ENCODE measurements around the gene BMAL1.

The BMAL1 gene

DNA sequence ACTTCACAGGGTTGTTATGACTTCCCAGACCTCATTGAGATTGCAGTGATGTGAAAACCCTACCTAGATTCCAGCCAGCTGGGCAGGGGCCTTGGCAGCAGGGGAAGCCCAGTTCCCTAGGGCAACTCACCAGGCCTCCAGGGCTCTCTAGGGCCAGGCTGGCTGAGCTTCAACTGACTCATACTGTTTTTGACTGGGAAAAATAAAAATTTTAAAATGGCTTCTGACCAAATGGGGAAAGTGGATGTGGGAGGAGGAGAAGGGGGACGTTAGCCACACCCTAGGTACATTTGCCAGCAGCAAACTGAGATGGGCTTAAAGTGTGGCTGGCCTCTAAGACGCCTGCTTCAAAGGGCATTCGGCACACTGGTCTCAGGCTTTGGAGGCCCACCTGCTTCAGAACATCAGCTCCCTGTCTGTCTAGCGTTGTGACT lies 39.0 kb downstream of the BMAL1 start:
- DNase-seq (ENCODE audit: low spot score) = no peak

DNA sequence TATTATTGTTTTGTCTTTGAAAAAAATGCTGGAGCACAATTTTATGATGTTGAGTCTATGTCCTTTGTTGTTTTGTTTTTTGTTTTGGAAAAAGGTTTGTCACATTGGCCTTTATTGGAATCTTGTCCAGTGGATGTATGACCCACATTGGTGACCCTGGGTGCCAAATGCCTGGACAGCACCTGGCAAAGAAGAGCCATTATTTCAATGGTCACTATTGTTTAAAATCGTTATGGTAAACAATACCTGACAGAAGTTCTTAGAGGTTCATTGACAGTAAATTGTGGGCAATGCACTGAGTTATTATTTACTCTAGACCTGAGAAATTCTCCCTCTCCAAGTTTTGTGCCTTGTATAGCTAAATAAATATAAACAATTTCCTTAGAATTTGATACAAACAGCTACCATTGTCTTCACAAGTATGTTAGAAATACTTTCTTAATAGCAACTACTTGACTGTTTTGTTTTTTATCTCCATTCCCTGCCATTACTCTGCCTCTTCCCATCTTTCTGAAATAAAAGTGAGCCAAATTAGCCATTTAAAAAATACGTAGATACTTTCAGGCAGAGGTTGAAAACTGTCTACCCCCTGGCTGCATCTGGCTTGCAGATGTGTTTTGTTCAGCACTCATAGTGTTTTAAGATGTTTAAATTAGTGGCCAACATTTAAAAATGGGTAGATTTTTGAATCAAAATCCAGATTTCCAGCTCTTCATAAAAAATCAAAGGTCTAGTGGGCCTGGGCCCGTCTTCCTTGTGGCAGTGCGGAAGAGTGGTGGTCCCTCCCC lies 39.9 kb downstream of the BMAL1 start:
- no peak for DNase-seq (ENCODE audit: low spot score)

DNA sequence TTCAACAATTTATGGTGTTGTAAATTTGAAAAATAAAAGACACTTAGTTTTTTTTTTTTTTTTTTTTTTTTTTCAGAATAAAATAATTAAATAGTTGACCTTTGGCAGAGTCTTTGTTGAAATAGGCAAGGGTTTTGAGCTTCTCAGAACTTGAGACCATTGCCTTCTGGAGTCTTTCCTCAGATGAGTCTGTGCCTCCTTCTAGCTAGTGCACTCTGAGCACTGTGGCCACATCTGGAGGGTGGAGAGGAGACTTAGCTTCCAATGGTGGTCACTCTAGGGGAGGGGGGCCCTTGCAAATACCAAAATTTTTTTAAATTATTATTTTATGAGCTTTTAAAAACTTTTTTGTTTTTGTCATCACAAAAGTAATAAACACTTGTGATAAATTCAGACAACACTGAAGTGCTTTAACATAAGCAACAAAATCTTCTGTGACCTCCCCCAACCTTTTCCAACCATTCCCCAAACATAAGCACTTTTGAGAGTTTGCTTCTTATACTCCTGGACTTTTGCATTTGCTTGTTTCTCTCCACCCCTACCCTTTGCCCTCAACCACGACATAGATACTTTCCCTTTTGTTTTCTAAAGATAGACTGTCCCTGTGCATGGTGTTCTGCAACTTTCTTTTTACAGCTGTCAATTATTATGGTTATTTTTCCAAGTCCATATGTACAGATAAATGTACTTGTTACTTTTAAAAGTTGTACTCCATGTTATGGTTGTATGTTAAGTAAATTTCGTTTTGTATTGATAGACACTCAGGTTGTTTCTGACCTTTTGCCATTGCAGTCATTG lies 41.1 kb downstream of the BMAL1 start:
- DNase-seq (ENCODE audit: low spot score) = no peak

DNA sequence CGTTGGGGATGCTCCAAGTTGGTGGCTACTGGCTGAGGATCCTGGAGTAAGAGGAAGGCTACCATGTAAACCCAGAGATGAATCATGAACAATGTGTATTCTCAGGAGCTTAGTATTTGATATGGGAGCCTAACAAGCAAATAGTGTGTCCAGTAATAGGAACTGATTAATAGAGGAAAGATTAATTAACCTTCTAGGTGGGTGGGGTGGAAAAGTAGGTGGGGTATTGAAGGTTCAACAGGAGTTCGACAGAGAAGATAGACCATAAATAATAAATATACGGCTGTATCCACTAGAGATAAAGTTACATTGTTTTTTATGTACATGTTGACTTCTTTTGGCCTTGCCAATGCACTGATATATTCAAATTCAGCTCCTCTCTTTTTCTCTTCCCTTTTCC lies 43.1 kb downstream of the BMAL1 start:
- no peak for DNase-seq (ENCODE audit: low spot score)

DNA sequence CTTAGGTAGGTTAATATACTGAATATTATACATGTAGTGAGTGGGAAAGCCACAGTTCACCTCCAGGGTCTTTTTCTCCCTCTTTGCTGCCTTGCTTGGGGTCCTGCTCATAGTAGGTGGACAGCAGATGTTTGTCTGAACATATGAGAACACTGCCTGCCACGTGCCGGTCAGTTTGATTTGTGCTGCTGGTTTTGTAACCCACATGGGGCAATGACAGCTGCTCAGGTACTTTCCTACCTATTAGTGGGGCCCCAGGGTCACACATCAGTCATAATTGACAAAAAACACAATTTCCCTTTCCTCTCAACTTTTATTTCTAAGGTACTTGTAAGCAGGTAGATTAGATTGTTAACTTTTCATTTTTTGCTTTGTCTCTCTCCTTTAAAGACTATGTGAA lies 43.8 kb downstream of the BMAL1 start:
- DNase-seq (ENCODE audit: low spot score) = no peak

GRCh38 chr11:13324141-13324540 lies 46.6 kb downstream of the BMAL1 start:
- DNase-seq (ENCODE audit: low spot score) = no peak

DNA sequence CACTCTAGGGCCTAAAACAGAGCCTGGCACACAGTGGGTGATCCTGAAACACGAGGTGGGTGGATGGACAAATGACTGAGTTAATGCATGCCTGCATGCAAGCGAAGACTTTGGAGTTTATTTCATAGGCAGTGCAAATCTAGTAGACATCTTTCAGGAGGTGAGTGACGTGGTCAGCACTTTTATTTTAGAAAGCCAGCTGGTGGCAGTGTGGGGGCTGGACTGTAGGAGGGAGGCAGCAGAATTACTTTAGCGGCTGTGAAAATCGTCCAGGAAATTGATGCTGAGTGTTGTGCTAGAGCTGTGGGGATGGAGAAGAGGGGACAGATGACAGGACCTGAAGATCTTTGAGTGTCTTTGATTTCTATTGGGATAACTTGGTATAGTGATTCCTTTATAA lies 47.1 kb downstream of the BMAL1 start:
- no peak for DNase-seq (ENCODE audit: low spot score)

GRCh38 chr11:13327421-13327820 lies 49.8 kb downstream of the BMAL1 start:
- DNase-seq (ENCODE audit: low spot score) = no peak

- no peak for DNase-seq (ENCODE audit: low spot score)
Observed at GRCh38 chr11:13328286-13328685, 50.7 kb downstream of the BMAL1 start.

DNA sequence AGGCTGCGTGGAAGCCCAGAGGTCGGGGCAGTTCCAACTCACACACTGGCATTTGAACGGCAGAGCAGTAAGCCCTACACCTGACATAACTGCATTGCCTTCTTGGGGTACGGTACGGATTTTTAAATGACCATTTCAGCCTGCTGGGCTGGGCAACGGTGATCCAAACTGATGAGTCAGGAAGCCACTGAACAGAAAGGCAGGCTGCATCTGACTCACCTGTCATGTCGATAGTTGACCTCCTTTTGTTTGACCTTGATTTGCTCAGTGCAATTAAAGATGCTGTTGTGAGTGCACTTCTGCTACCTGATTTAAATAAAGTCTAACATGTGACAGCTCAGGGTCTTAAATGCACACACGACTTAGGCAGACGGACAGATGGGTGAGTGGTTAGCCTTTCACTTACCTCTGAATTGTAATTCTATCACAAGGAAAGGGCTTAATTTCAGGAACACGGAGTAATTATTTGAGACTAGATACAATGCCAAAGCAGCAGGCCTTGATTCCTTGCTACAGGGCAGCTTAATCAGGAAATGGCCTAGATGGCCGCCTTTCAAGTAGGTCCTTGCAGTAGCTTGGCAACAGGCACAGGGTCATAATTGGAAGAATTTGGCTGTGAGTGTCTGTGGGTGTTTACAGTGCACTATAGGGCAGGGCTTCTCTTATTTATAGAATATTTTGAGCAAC lies 52.2 kb downstream of the BMAL1 start:
- DNase-seq (ENCODE audit: low spot score) = no peak

DNA sequence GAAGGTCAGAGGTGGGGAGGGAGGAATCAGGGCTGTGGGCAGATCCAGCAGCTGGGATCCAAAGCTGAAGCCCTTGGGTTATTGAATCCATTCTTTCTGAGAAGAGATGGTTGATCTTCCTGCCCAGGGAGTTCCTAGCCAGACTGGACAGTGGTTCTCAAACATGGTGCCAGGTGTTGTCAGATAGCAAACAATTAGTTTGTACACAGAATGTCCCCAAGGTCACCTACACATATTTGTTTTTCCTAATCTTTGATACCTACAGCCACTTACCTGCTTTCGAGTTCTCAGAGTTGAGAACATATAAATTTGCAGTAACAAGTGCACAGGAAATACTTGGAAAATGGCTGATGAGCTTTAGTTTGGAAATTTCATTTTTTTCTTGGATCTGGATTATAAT lies 54.5 kb downstream of the BMAL1 start:
- no peak for DNase-seq (ENCODE audit: low spot score)

DNA sequence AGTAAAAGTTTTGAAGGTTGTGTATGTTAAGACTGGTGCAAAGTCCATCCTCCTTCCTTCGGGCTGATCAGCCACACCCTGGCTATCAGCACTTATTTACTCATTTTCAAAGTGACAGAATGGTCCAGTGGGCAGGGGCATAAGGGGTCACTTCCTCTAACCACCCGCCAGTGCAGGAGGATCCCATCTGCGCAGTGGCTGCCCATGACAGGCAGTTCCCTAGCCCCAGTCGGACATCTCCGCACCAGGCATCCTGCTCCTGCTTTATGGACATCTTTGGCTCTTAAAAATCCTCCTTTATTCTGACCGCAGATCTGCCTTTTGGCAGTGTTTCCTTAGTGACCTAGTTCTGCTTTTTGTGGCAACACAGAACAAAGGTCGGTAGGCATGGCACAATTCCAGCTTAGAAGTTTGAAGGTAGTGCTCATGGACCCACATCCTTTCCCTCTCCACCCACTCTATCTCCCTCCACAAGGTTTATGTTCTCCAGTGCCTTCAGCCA lies 55.9 kb downstream of the BMAL1 start:
- no peak for DNase-seq (ENCODE audit: low spot score)

- no peak for DNase-seq (ENCODE audit: low spot score)
Observed at GRCh38 chr11:13334034-13334786, 56.6 kb downstream of the BMAL1 start.

GRCh38 chr11:13335319-13335718 lies 57.7 kb downstream of the BMAL1 start:
- DNase-seq (ENCODE audit: low spot score) = peak; percentile 66

DNA sequence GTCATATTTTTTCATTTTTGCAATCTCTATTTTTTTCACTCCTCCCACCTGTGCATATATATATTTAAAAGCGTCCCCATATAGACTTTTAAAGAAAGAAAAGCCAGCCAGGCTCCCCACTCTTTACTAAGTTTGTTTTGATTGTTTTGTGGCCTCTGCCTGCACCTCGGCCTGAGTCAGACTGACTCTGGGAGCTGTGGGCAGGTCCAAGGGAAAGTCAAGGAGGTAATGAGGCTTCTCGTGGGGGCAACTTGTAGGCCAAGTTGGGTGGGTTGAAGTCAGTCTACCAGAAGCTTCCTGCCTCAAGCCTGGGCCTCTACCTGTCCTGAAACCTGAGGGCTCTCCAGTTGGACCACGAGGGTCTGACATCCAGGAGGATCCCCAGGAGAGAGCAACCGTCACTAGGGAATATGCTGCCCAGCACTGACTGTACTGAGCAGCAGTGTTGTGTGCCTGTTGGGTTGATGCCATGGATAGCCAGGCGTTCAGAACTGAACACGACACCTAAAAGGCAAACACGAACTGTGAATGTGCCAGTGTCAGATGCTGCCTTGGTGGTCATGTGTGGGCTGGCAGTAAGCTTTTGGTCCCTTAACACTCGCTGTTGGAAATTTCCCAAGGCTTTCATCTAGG lies 58.8 kb downstream of the BMAL1 start:
- DNase-seq (ENCODE audit: low spot score) = no peak

- DNase-seq (ENCODE audit: low spot score) = no peak
Observed at GRCh38 chr11:13338019-13338426, 60.4 kb downstream of the BMAL1 start.

DNA sequence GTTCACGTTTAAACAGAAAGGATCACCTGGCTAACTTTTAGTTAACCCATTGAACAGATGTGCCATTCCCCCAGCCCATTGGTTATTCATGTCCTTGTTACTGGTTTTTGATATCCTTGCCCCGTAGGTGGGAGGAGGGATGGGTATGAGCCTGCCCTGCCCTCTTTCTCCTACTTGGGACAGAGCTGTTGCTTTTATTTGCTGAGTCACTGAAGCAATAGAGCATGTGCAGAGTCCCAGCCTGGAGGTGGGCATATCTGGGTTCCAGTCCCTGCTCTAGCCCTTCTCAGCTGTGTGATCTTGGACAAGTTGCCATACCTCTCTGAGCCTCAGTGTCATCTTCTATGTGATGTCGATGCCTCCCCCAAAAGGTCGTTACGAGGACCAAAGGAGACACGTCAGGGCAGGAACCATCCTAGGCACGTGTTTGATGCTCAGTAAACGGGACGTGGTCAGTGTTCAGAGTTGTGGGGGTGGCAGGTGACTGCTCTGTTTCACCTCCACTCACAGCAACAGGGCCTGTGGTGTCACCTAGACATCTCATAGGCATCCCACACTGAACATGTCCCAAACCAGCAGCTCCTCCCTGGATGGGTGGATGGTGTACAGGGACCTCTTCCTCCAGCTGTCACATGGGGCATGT lies 61.0 kb downstream of the BMAL1 start:
- no peak for DNase-seq (ENCODE audit: low spot score)

GRCh38 chr11:13339195-13340153 lies 61.9 kb downstream of the BMAL1 start:
- no peak for DNase-seq (ENCODE audit: low spot score)

DNA sequence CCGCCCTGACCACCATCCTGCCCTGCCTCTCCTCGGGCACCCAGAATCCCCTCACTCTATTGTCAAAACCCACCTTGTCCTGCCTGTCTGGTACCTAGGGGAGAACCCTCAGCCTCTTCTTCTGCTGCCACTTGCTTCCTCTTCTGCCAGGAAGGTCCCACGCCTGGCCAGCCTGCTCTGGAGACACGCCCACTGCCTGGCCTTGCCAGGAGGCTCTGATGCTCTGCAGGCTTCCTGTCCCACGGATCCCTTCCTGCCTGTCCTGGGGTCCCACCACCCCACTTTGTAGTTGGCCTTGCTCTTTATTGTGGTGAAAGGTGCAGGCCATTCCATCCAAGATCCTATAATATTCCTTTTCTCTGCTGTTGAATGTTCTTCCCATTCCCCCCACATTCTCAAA lies 63.4 kb downstream of the BMAL1 start:
- no peak for DNase-seq (ENCODE audit: low spot score)

GRCh38 chr11:13343067-13343466 lies 65.5 kb downstream of the BMAL1 start:
- no peak for DNase-seq (ENCODE audit: low spot score)

Measured in ecto neural progenitor cell (in vitro differentiated cells).